ENCODE measurements around the gene SLC1A1. TPM values are rescaled to one million over a fixed set of nuclear protein-coding genes. Genes with fewer than 3 reads are reported as not detected.
A peak's percentile ranks its signal among the peaks of the same experiment; 100 is the strongest.
"Not testable (repeated sequence)": the region's sequence is repeated elsewhere in the genome, so short reads cannot be mapped to it uniquely, and the experiment has no call there.

SLC1A1 gene
- total RNA-seq, 2 experiments from 2014 or later = 0.11 to 0.14 TPM

GRCh38 chr9:4603830-4604229 is 113.6 kb downstream of the SLC1A1 start:
- H3K4me3 ChIP-seq (ENCODE audit: low read length) = no peak overlapping the region
- peaks cover 28% of the 10 kb centered on the region for H3K4me1 ChIP-seq (ENCODE audit: insufficient read depth, low read length)
- Mint-ChIP-seq H3K36me3 (ENCODE audit: low read depth) (peaks cover 34% of the 10 kb centered on the region), H3K27ac (peak overlapping the region; percentile 66), H3K27me3 (no peaks in the 10 kb centered on the region), H3K4me1 (ENCODE audit: low read depth) (peaks cover 58% of the 10 kb centered on the region), H3K9me3 (no peaks in the 10 kb centered on the region), H3K4me3 (no peak overlapping the region)
- POLR2A ChIA-PET = interaction anchor here (1.0 to 2.1 kb wide), 3 partner anchors 36 to 61 kb away, joined by 3 to 8 read pairs (median 7); no protein-coding TSS in a partner anchor
- TF ChIP-seq CTCF (IDR thresholded peaks at IDR 0.05) = no peak
- no peaks in the 10 kb centered on the region for H3K27me3 ChIP-seq (ENCODE audit: control insufficient read depth in 1 of 2, insufficient read depth in 2 of 2, low read length in 2 of 2)
- intact Hi-C loops (cut with DNase I, micrococcal nuclease) = loop anchor here (1.0 to 10.0 kb wide), 5 partner anchors 8 to 383 kb away; partner anchors contain the start of gene JAK2 (in 2 of the 2)
- DNase-seq (no peak), ATAC-seq (ENCODE audit: poor library complexity) (no peak)
- CTCF ChIA-PET = interaction anchor here (1.2 to 2.1 kb wide), 4 partner anchors 36 to 155 kb away, joined by 3 to 10 read pairs (median 6); partner anchors contain the start of gene SPATA6L
- peaks cover 0 to 10% of the 10 kb centered on the region in 2 experiments for H3K9me3 ChIP-seq (ENCODE audit: control insufficient read depth in 1 of 2, insufficient read depth in 1 of 2, low read length in 2 of 2)
- H3K36me3 ChIP-seq (ENCODE audit: insufficient read depth, low read length) = peaks cover 4% of the 10 kb centered on the region
- H3K27ac ChIP-seq (ENCODE audit: low read depth in 1 of 2, low read length in 2 of 2) = no peak overlapping the region

GRCh38 chr9:4604678-4605095 is 114.4 kb downstream of the SLC1A1 start:
- Histone ChIP-seq H3K27ac (ENCODE audit: low read depth in 1 of 2, low read length in 2 of 2) (no peak overlapping the region), H3K36me3 (ENCODE audit: insufficient read depth, low read length) (peaks cover 4% of the 10 kb centered on the region), H3K27me3 (ENCODE audit: control insufficient read depth in 1 of 2, insufficient read depth in 2 of 2, low read length in 2 of 2) (no peaks in the 10 kb centered on the region), H3K9me3 (ENCODE audit: control insufficient read depth in 1 of 2, insufficient read depth in 1 of 2, low read length in 2 of 2) (peaks cover 0 to 7% of the 10 kb centered on the region in 2 experiments), H3K4me3 (ENCODE audit: low read length) (no peak overlapping the region), H3K4me1 (ENCODE audit: insufficient read depth, low read length) (peaks cover 26% of the 10 kb centered on the region)
- Mint-ChIP-seq H3K27ac (peak overlapping the region; percentile 66), H3K27me3 (no peaks in the 10 kb centered on the region), H3K36me3 (ENCODE audit: low read depth) (peaks cover 34% of the 10 kb centered on the region), H3K4me3 (no peak overlapping the region), H3K9me3 (no peaks in the 10 kb centered on the region), H3K4me1 (ENCODE audit: low read depth) (peaks cover 54% of the 10 kb centered on the region)
- CTCF ChIA-PET = interaction anchor here (0.6 to 2.1 kb wide), 5 partner anchors 9 to 382 kb away, joined by 3 to 10 read pairs (median 5); no protein-coding TSS in a partner anchor
- POLR2A ChIA-PET = interaction anchor here (0.7 to 2.1 kb wide), 6 partner anchors 11 to 75 kb away, joined by 3 to 8 read pairs (median 4); partner anchors contain the start of gene CDC37L1
- ATAC-seq (ENCODE audit: poor library complexity) = peak; percentile 74
- TF ChIP-seq CTCF (IDR thresholded peaks at IDR 0.05) = peak; percentile 77
- peak in 13 of 14 experiments; percentile 20 to 83 (median 61) for DNase-seq
- intact Hi-C loops (cut with DNase I, micrococcal nuclease) = loop anchor here (1.0 to 10.0 kb wide), 5 partner anchors 8 to 383 kb away; partner anchors contain the start of gene JAK2 (in 2 of the 2)

- DNase-seq = peak in 10 of 14 experiments; percentile 22 to 56 (median 48)
- H3K36me3 ChIP-seq (ENCODE audit: insufficient read depth, low read length); H3K27ac Mint-ChIP-seq; H3K9me3 ChIP-seq (ENCODE audit: control insufficient read depth in 1 of 2, insufficient read depth in 1 of 2, low read length in 2 of 2); H3K4me3 Mint-ChIP-seq; H3K27me3 Mint-ChIP-seq; POLR2A ChIA-PET; H3K4me3 ChIP-seq (ENCODE audit: low read length); CTCF ChIA-PET; H3K27ac ChIP-seq (ENCODE audit: low read depth in 1 of 2, low read length in 2 of 2); ATAC-seq (ENCODE audit: poor library complexity); H3K9me3 Mint-ChIP-seq; H3K27me3 ChIP-seq (ENCODE audit: control insufficient read depth in 1 of 2, insufficient read depth in 2 of 2, low read length in 2 of 2): not testable (repeated sequence)
- H3K36me3 Mint-ChIP-seq (ENCODE audit: low read depth) = peaks cover 22% of the 10 kb centered on the region
- peaks cover 40% of the 10 kb centered on the region for H3K4me1 Mint-ChIP-seq (ENCODE audit: low read depth)
- peaks cover 19% of the 10 kb centered on the region for H3K4me1 ChIP-seq (ENCODE audit: insufficient read depth, low read length)
- intact Hi-C loops (cut with DNase I, micrococcal nuclease) = loop anchor here in 1 of 2 experiments (10.0 kb wide), 1 partner anchor 379 kb away; the partner anchor contains the start of gene JAK2
Measured at GRCh38 chr9:4606033-4606432, 115.8 kb downstream of the SLC1A1 start.
